Stimulated activated CD8-positive, alpha-beta memory T cell treated with anti-CD3 and anti-CD28 coated beads, Interleukin-7, amount 100 ng/mL, for 24 hours (primary cell): ENCODE data around the gene PRKAR2B.
"Not testable (repeated sequence)": the region's sequence is repeated elsewhere in the genome, so short reads cannot be mapped to it uniquely, and the experiment has no call there.

Source experiments
- DNase-seq: peaks from one replicate; pipeline ENCODE4 v3.0.0-alpha.2; 2020; ENCODE audit warnings: low read depth

Gene PRKAR2B

GRCh38 chr7:107048783-107049418 lies 4.4 kb downstream of the PRKAR2B start:
- no peak for DNase-seq

GRCh38 chr7:107049480-107049879 lies 5.0 kb downstream of the PRKAR2B start:
- DNase-seq: no peak

GRCh38 chr7:107049971-107050532 lies 5.5 kb downstream of the PRKAR2B start:
- no peak for DNase-seq

- no peak for DNase-seq
Observed at GRCh38 chr7:107051376-107051775, 6.9 kb downstream of the PRKAR2B start.

GRCh38 chr7:107054965-107055364 lies 10.5 kb downstream of the PRKAR2B start:
- not testable (repeated sequence) for DNase-seq

GRCh38 chr7:107056058-107056457 lies 11.6 kb downstream of the PRKAR2B start:
- not testable (repeated sequence) for DNase-seq

- DNase-seq: no peak
Observed at GRCh38 chr7:107056728-107057473, 12.4 kb downstream of the PRKAR2B start.

- no peak for DNase-seq
Observed at GRCh38 chr7:107057474-107057833, 12.9 kb downstream of the PRKAR2B start.

GRCh38 chr7:107059468-107059867 lies 15.0 kb downstream of the PRKAR2B start:
- no peak for DNase-seq

GRCh38 chr7:107063245-107064120 lies 19.0 kb downstream of the PRKAR2B start:
- DNase-seq: no peak

- DNase-seq: no peak
Observed at GRCh38 chr7:107064255-107064654, 19.8 kb downstream of the PRKAR2B start.

- DNase-seq: no peak
Observed at GRCh38 chr7:107065929-107066247, 21.4 kb downstream of the PRKAR2B start.

GRCh38 chr7:107068156-107068555 lies 23.7 kb downstream of the PRKAR2B start:
- no peak for DNase-seq

GRCh38 chr7:107069457-107069856 lies 25.0 kb downstream of the PRKAR2B start:
- no peak for DNase-seq

GRCh38 chr7:107070710-107071109 lies 26.2 kb downstream of the PRKAR2B start:
- DNase-seq: no peak

- DNase-seq: no peak
Observed at GRCh38 chr7:107071129-107071528, 26.6 kb downstream of the PRKAR2B start.

- no peak for DNase-seq
Observed at GRCh38 chr7:107072133-107072532, 27.6 kb downstream of the PRKAR2B start.

- no peak for DNase-seq
Observed at GRCh38 chr7:107075863-107076574, 31.5 kb downstream of the PRKAR2B start.

- DNase-seq: no peak
Observed at GRCh38 chr7:107076781-107077698, 32.5 kb downstream of the PRKAR2B start.

GRCh38 chr7:107077699-107078516 lies 33.4 kb downstream of the PRKAR2B start:
- DNase-seq: no peak
